Measurements from ENCODE around the gene UBR4.

The UBR4 gene

GRCh38 chr1:19068639-19069276, 141.3 kb downstream of the UBR4 start:
- DNase-seq = peak; percentile 93

- no peak for DNase-seq
Measured at GRCh38 chr1:19067912-19068638, 142.0 kb downstream of the UBR4 start.

GRCh38 chr1:19067182-19067911, 142.7 kb downstream of the UBR4 start:
- no peak for DNase-seq

- DNase-seq = no peak
Measured at GRCh38 chr1:19066874-19067181, 143.2 kb downstream of the UBR4 start.

GRCh38 chr1:19066248-19066873, 143.7 kb downstream of the UBR4 start:
- no peak for DNase-seq

- no peak for DNase-seq
Measured at GRCh38 chr1:19065526-19066247, 144.4 kb downstream of the UBR4 start.

GRCh38 chr1:19064906-19065450, 145.1 kb downstream of the UBR4 start:
- no peak for DNase-seq

GRCh38 chr1:19063122-19063521, 146.9 kb downstream of the UBR4 start:
- no peak for DNase-seq

GRCh38 chr1:19062258-19063029, 147.6 kb downstream of the UBR4 start:
- DNase-seq = no peak

- DNase-seq = no peak
Measured at GRCh38 chr1:19061798-19062197, 148.3 kb downstream of the UBR4 start.

- no peak for DNase-seq
Measured at GRCh38 chr1:19061343-19061742, 148.7 kb downstream of the UBR4 start.

GRCh38 chr1:19059773-19060172, 150.3 kb downstream of the UBR4 start:
- DNase-seq = no peak

- DNase-seq = no peak
Measured at GRCh38 chr1:19058476-19058797, 151.6 kb downstream of the UBR4 start.

GRCh38 chr1:19057784-19058475, 152.1 kb downstream of the UBR4 start:
- no peak for DNase-seq

GRCh38 chr1:19057182-19057779, 152.8 kb downstream of the UBR4 start:
- no peak for DNase-seq

GRCh38 chr1:19055701-19056100, 154.4 kb downstream of the UBR4 start:
- no peak for DNase-seq

GRCh38 chr1:19055001-19055400, 155.1 kb downstream of the UBR4 start:
- DNase-seq = no peak

- no peak for DNase-seq
Measured at GRCh38 chr1:19054216-19054615, 155.8 kb downstream of the UBR4 start.

GRCh38 chr1:19053486-19053885, 156.6 kb downstream of the UBR4 start:
- DNase-seq = no peak

GRCh38 chr1:19049798-19050197, 160.3 kb downstream of the UBR4 start:
- no peak for DNase-seq
